ENCODE data around the gene ZSCAN5B.
"Not testable (repeated sequence)": the region's sequence is repeated elsewhere in the genome, so short reads cannot be mapped to it uniquely, and the experiment has no call there.

ZSCAN5B gene, protein sequence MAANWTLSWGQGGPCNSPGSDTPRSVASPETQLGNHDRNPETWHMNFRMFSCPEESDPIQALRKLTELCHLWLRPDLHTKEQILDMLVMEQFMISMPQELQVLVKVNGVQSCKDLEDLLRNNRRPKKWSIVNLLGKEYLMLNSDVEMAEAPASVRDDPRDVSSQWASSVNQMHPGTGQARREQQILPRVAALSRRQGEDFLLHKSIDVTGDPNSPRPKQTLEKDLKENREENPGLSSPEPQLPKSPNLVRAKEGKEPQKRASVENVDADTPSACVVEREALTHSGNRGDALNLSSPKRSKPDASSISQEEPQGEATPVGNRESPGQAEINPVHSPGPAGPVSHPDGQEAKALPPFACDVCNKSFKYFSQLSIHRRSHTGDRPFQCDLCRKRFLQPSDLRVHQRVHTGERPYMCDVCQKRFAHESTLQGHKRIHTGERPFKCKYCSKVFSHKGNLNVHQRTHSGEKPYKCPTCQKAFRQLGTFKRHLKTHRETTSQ

DNA sequence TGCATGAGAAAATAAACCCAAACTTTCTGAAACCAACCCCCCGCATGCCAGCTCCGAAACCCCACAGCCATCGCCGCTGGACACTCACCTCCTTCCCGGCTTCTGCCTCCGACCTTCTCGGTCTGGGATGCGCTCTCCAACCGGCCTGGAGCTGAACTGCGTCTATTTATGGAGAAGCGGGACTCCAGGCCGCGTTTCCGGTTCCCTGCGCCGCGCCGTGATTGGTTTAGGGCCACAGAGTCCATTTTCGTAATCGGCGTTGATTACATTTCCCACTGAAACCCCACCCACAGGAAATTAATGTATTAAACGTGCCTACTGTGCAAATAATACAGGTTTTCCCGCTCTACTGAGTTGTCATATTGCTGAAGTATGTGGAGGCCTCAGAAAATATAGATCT is at the start of gene ZSCAN5B:
Gene ZSCAN5B, minus strand, starts transcription at position 138 of the 400 bp plus-strand sequence. CDS start 4,731 bp downstream, outside the sequence.
- DNase-seq: not testable (repeated sequence)

DNA sequence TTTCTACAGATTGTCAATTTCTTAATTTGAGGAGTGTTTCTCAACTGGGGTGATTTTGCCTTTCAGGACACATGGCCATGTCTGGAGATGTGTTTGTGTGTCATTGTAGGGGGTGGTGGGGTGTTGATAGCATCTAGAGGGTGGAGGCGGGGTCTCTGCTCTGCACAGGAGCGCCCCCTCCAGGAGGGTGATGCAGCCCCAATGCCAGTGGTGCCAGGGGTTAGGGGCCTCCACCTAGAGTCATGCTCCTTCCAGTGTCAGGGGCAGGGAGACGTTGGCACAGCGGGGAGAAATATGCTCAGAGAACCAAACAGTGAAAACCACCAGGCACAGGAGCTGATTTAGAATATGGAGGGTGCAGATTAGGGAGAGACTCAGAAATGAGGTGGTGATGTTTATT is 48.2 kb upstream of the ZSCAN5B start:
- not testable (repeated sequence) for DNase-seq

DNA sequence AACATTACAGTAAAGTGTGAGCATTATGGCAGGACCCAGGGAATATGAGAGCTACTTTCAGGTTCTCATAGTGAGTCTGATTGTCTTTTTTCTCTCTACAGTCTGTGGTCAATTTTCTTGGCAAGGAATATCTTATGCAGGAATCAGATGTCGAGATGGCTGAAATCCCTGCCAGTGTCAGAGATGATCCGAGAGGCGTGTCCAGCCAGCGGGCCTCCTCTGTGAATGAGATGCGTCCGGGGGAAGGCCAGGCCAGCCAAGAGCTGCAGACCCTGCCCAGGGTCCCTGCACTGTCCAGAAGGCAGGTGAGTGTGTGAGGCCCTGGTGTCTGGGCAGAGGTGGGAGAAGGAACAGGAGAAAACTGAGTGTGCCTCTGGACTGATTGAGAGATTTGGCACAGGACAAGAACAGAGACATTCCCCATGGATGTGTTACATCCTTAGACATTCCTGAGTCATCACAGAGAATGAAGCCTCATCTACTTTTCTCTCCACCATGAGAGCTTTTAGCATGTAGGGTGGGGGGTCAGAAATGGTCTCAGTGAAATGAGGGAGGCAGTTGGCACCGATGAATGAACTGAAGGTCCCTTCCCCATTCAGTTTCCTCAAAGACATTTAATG is 47.6 kb upstream of the ZSCAN5B start:
- DNase-seq: no peak

DNA sequence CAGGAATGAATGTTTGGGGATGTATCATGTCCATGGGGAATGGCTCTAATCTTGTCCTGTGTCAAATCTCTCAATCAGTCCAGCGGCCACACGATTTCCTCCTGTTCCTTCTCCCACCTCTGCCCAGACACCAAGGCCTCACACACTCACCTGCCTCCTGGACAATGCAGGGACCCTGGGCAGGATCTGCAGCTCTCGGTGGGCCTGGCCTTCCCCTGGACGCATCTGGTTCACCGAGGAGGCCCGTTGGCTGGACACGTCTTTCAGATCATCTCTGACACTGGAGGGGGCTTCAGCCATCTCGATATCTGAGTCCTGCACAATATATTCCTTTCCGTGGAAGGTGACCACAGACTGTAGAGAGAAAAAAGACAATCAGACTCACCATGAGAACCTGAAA is 25.9 kb upstream of the ZSCAN5B start:
- DNase-seq: no peak

DNA sequence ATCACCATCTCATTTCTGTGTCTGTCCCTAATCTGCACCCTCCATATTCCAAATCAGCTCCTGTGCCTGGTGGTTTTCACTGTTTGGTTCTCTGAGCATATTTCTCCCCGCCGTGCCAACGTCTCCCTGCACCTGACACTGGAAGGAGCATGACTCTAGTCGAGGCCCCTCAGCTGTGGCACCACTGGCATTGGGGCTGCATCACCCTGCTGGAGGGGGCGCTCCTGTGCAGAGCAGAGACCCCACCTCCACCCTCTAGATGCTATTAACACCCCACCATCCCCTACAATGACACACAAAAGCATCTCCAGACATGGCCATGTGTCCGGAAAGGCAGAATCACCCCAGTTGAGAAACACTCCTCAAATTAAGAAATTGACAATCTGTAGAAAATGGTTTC is 25.3 kb upstream of the ZSCAN5B start:
- DNase-seq: no peak

DNA sequence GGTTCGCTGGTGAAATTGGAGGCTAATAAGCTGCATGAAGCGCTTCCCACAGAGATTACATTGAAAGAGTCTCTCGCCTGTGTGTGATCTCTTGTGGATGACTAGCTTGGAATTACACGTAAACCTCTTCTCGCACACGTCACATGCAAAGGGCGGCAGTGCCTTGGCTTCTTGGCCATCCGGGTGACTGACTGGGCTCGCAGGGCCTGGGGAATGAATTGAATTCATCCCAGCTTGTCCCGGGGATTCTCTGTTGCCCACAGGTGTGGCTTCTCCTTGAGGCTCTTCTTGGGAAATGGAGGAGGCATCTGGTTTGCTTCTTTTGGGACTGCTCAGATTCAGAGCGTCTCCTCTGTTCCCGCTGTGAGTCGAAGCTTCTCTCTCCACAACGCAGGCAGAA is 24.3 kb upstream of the ZSCAN5B start:
- no peak for DNase-seq

DNA sequence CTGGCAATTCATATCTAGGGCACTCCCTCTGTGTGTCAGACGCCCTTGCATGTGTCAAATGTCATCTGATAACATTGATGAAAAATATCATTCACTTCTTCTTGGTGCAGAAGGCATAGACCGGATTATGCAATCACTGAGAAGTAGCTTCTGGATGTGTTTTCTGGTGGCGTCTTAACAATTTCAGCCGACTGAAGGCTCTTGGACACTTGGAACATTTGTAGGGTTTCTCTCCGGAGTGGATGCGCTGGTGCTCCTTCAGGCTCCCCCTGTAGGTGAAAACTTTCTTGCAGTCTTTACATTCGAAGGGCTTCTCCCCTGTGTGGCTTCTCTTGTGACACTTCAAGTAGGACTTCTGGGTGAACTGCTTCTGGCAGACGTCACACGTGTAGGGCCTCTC is 23.9 kb upstream of the ZSCAN5B start:
- DNase-seq: not testable (repeated sequence)

DNA sequence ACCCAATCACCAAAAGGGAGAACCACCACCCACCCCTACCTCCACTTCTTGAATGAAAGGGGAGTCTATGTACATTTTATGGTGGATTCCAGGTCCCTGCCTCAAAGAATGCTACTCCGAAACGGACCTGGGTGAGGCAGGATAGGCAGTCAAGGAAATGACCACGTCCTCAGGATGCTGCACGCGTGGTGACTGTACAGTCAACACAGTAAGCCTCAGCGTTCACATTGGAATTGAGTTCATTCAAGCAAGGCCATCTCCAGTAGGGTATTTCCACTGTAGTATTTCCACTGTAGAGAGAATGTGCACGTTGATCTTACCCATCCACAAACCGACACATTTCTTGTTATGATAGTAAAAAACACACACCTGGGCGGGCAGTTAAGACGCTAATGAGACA is 21.4 kb upstream of the ZSCAN5B start:
- no peak for DNase-seq

DNA sequence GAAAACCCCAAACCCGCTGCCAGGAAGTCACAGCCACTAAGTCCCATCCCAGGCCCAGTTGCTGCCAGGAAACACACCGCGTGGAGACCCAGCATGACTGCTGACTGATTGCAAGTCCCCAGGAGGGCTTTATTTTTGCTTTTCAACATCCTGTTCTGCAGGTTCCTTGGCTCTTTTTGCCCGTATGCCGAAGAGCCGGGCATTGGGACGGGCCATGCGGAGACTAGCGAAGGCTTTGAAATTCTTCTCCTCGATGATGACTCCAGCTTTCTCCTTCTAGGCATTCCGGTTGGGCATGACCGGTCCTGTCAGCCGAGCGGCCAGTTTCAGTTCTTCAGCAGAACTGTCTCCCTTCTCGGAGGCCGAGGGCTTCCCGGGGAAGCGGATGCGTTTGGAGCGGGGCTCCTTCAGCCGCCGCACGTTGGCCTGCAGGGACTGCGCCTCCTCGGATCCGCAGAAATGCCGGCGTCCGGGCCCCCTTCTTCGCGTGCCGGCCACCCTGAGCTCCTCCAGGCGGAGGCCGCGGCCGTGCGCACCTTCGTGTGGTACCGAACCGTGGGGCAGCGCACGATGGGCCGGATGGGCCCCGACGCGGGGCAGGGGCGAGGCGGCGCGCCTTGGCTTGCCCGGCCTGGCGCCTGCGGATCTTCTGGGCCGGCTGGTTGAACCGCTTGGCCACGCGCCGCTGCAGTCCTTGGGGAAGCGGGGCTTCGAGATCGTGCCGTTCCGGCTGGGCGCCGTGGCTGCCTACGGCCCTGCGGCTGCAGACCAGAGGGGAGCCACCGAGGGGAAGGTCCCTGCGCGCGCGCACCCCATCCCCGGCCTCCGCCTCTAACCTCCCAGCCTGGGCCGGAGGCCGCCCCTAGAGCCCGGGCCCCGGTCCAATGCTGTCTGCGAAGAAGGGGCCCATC is 19.7 kb upstream of the ZSCAN5B start:
- DNase-seq: peak; percentile 5

DNA sequence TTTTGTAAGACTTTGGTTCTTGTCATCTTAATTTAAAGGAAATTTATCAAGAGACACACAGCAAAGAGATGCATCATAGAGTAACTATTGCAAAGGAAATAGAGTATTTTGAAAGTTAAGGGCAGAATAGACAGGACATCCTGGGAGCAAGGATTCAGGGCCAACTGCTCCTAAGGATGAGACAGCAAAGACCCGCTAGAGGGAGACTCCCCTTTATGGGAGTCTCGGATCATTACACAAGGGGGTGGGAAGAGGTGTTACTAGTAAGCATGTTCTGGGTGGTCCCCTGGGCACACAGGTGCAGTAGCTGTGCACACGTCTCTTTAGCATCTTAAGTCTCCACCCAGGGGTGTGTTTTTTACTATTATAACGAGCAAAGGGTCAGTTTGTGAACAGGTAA is 14.1 kb upstream of the ZSCAN5B start:
- DNase-seq: no peak

DNA sequence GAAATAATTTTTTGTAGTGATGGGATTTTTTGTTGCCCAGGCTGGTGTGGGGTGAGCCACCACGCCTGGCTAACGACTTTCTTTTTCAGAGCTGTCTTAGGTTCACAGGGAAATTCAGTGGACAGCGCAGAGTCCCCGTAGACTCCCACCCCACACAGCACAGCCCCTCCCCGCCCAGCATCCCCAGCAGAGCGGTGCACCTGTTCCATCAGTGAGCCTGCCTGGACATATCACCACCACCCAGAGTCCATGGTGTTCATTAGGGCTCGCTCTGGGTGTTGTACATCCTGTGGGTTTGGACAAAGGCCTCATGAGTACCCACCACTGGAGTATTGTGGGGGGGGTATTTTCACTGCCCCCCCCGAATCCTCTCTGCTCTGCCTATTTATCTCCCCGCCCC is 12.5 kb upstream of the ZSCAN5B start:
- DNase-seq: not testable (repeated sequence)

DNA sequence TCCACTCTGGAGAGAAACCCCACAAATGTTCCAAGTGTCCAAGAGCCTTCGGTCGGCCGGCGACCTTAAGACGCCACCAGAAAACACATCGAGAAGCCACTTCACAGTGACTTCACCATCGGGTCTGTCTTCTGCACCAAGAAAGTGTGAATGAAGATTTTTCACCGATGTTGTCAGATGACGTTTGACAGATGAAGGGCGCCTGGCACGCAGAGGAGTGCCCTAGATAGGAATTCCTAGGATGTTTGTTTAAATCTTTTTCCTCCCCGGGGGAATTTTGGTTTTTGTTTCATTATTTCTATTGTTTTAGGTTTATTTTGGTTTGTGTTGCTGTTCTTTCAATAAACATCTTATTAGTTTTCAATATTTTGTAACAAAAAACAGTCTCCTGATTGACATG is 11.5 kb upstream of the ZSCAN5B start:
- no peak for DNase-seq

DNA sequence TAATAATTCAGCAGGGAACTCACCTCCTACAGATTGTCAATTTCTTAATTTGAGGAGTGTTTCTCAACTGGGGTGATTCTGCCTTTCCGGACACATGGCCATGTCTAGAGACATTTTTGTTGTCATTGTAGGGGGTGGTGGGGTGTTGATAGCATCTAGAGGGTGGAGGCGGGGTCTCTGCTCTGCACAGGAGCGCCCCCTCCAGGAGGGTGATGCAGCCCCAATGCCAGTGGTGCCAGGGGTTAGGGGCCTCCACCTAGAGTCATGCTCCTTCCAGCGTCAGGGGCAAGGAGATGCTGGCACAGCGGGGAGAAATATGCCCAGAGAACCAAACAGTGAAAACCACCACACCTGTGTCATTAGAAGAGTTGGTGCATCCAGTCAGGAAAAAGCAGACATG is 10.0 kb upstream of the ZSCAN5B start:
- not testable (repeated sequence) for DNase-seq

DNA sequence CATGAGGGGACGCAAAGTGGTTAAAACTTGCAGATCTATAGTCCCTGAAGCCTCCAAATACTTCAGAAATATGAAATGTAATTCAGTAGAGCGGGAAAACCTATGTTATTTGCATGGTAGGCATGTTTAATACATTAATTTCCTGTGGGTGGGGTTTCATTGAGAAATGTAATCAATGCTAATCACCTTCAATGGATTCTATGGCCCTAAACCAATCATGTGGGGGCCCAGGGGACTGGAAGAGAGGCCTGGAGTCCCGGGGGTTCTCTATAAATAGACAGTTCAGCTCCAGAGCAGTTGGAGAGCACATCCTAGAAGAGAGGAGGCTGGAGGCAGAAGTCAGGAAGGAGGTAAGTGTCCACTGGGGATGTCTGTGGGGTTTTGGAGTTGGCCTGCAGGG is 4.4 kb upstream of the ZSCAN5B start, which contains the start of gene ZSCAN5C:
Gene ZSCAN5C, plus strand, starts transcription at position 301 of the 400 bp plus-strand sequence. CDS start 3,641 bp downstream, outside the sequence.
- no peak for DNase-seq

DNA sequence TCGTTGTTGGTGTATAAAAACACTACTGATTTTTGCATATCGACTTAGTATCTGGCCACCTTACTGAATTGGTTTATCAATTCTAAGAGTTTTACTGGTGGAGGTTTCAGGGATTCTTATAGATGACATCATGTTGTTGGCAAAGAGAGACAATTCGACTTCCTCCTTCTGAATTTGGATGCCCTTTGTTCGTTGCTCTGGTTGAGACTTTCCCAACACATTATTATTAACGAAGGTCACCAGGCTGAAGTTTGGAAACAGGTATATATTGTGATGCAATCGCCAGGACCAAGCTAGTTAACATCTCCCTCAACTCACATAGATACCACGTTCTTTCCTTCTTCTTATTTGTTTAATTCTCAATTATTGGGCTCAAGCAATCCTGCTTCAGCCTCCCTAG is 2.1 kb upstream of the ZSCAN5B start:
- no peak for DNase-seq

DNA sequence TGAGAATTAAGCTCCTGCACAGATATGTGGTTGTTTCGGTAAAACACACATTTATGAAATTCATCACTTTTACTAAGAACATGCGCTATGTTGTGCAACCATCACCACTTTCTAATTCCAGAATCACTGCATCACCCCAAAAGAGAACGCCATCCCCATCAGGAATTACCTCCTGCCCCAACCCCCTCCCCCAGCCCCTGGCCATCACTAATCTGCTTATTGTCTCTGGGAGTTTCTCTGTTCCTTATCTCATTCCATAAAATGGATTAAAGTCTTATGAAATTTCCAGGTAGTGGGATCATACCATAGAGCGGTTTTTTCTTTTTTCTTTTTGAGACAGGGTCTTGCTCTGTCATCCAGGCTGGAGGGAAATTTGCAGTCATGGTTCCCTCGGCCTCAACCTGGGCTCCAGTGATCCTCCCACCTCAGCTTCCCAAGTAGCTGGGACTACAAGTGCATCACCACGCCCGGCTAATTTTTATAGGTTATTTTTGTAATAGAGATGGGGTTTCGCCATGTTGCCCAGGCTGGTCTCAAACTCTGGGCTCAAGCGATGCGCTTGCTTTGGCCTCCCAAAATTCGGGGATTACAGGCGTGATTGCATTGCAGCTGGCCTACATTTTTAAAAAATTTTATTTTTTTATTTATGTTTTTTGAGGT is 3.5 kb downstream of the ZSCAN5B start:
- DNase-seq: no peak

DNA sequence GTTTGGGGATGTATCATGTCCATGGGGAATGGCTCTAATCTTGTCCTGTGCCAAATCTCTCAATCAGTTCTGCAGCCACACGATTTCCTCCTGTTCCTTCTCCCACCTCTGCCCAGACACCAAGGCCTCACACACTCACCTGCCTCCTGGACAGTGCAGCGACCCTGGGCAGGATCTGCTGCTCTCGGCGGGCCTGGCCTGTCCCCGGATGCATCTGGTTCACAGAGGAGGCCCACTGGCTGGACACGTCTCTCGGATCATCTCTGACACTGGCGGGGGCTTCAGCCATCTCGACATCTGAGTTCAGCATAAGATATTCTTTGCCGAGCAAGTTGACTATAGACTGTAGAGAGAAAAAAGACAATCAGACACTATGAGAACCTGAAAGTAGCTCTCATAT is 5.9 kb downstream of the ZSCAN5B start:
- DNase-seq: no peak

DNA sequence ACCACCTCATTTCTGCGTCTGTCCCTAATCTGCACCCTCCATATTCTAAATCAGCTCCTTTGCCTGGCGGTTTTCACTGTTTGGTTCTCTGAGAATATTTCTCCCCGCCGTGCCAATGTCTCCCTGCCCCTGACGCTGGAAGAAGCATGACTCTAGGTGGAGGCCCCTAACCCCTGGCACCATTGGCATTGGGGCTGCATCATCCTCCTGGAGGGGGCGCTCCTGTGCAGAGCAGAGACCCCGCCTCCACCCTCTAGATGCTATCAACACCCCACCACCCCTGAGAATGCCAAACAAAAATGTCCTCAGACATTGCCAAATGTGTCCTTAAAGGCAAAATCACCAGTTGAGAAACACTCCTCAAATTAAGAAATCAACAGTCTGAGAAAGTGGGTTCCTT is 6.5 kb downstream of the ZSCAN5B start:
- DNase-seq: no peak

DNA sequence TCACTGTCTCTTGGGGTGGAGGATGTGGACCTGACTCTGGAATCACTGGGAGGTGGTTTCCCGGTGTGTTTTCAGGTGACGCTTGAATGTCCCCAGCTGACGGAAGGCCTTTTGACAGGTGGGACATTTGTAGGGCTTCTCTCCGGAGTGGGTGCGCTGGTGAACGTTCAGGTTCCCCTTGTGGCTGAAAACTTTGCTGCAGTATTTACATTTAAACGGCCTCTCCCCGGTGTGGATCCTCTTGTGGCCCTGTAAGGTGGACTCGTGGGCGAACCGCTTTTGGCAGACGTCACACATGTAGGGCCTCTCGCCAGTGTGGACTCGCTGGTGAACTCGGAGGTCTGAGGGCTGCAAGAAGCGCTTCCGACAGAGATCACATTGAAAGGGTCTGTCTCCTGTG is 7.8 kb downstream of the ZSCAN5B start:
- no peak for DNase-seq

DNA sequence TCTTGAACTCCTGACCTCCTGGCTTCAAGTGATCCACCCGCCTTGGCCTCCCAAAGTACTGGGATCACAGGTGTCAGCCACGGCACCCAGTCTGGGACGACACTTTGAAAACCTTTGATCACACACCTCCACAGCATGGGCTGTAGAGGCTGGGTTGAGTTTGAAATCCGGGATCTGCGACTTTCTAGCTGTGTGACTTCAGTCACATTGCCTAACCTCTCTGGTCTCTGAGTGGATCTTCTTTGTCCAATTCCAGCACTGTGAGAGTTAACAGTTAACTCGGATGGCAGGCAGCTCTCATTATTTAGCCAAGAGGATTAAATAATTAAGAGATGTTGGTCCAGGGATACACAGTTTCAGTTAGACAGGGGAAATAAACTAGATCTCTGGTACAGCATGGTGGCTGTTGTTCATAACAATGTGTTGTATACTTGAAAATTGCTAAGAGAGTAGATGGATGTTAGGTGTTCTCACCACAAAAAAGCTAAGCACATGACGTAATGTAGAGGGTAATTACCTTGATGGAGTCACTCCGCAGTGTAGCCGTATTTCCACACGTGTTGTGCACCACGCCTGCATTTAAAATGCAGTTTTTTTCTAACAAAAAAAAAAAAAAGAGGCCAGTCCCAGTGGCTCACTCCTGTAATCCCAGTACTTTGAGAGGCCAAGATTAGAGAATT is 19.9 kb downstream of the ZSCAN5B start:
- no peak for DNase-seq

DNA sequence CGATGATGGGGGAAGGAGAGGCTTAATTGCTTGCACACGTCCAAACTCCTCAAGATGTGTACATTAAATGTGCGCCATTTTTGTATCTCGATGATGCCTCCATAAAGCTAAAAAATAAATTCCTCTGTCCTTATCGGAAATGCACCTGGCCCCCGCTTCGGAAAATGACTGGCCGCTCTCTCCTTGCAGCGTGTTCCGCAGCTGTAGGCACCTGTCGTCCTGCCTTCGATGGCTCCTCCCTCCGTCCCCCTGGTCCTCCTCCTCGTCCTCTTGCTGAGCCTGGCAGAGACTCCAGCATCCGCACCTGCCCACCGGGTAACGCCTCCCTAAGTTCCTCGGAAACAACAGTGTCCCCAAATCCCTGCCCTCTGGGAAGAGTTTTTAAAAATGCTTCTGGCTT is 20.7 kb downstream of the ZSCAN5B start:
- DNase-seq: peak; percentile 32

DNA sequence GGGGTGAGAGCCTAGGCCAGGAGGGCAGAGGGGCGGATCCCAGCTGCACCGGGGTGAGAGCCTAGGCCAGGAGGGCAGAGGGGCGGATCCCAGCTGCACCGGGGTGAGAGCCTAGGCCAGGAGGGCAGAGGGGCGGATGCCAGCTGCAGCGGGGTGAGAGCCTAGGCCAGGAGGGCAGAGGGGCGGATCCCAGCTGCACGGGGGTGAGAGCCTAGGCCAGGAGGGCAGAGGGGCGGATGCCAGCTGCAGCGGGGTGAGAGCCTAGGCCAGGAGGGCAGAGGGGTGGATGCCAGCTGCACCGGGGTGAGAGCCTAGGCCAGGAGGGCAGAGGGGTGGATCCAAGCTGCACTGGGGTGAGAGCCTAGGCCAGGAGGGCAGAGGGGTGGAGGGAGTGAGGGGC is 21.3 kb downstream of the ZSCAN5B start:
- not testable (repeated sequence) for DNase-seq
